HG03354 (cell line): ENCODE results near the gene SEC14L5.
"Not testable (repeated sequence)": the region's sequence is repeated elsewhere in the genome, so short reads cannot be mapped to it uniquely, and the experiment has no call there.

Experiments
- ATAC-seq: cut with Tn5 transposase; IDR thresholded peaks from one replicate; pipeline ENCODE4 v1.9.1; 2021; ENCODE audit warnings: mild to moderate bottlenecking; ENCODE audit not compliant: unreplicated experiment, poor library complexity, severe bottlenecking

SEC14L5 gene

GRCh38 chr16:4928227-4928626 lies 29.9 kb upstream of the SEC14L5 start:
- ATAC-seq = no peak

DNA sequence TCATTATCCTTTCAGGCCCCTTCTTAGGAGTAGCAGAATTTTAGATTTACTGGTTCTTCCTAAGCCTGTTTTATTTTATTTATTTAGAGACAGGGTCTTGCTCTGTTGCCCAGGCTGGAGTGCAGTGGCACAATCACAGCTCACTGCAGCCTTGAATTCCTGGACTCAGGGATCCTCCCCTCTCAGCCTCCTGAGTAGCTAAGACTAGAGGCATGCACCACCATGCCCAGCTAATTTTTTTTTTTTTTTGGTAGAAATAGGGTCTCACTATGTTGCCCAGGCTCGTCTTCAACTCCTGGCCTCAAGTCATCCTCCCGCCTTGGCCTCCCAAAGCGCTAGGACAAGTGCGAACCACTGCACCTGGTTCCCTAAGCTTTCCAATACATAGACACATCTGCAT lies 28.5 kb upstream of the SEC14L5 start:
- ATAC-seq = not testable (repeated sequence)

DNA sequence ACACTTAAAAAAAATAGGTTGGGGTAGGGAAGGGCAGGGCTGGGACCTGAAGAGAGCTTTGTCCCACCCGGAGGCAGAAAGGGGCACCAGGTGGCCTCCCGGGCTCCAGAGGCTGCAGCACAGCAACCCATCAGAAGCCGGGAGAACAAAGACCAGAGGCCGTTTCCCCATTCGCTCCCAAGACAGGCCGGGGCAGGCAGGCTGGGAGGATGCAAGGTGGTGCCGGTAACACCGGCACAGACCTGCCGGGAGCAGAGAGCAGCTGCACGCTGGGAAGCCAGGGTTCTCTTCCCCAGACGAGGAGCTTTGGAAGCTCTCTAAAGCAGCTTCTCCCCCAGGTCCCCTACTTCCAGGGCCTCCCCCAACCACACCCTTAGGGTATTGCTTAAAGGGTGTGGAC lies 26.7 kb upstream of the SEC14L5 start:
- no peak for ATAC-seq

- no peak for ATAC-seq
Observed at GRCh38 chr16:4933433-4933832, 24.7 kb upstream of the SEC14L5 start.

DNA sequence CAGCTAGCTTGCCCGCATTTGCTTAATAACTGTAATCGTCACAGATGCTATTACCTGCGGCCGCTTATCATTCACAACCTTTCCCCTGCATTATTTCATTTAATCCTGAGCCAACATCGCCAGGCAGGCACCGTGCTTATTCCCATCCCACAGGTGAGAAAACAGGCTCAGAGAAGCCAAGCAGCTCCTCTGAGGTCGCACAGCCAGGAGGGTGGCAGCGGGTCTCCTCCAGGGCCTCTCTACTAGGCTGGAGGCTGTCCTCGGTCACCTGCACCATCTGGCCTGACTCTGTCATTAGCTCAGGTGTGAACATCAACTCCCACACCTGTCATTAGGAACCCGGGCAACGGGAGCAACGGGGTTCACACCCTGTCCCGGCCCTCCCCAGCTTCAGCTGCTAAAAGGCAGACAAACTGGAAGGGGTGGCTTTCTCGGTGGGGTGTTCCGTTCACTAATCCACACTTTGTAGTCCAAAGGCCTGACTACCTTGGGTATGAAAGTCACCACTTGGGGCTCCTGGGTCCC lies 24.2 kb upstream of the SEC14L5 start:
- ATAC-seq = no peak

GRCh38 chr16:4934591-4934990 lies 23.5 kb upstream of the SEC14L5 start:
- no peak for ATAC-seq

GRCh38 chr16:4935241-4935855 lies 22.8 kb upstream of the SEC14L5 start:
- ATAC-seq = no peak

GRCh38 chr16:4936181-4936990 lies 21.7 kb upstream of the SEC14L5 start:
- no peak for ATAC-seq

- ATAC-seq = no peak
Observed at GRCh38 chr16:4936991-4937781, 20.9 kb upstream of the SEC14L5 start, which contains the start of gene PPL. PPL (minus strand) TSS chr16:4937148; CDS start chr16:4937045, 103 bp downstream.

DNA sequence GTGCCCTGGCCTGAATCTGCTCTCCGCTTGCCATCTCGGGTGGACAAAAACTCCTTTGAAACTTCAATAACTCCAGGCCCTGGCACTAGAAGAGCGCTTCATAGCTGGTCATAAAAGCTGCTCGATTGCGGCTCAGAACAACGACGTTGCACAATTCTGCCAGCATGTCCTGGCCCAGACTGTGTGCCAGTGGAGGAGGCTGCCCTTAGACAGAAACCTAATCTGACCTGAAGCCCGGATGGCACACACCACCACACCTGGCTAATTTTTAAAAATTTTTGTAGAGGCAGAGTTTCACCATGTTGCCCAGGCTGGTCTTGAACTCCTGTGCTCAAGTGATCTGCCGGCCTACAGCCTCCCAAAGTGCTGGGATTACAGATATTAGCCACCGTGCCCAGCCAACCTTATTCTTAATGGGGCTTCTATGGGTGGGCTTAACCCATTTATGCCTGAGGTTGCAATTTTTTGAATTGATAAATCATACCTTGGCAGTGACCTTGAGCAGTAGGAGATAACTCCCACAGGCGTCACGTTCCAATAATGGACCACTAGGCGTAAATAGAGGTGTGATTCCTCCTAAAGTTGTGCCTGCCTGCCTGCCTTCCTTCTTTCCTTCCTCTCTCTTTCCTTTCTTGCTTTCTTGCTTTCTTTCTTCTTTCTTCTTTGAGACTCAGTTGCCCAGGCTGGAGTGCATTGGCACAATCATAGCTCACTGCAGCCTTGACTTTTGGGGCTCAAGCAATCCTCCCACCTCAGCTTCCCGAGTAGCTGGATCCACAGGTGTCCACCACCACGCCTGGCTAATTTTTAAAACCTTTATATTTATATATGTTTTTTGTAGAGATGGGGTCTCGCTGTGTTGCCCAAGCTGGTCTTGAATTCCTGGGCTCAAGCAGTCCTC lies 20.1 kb upstream of the SEC14L5 start:
- ATAC-seq = no peak

GRCh38 chr16:4938683-4939030 lies 19.5 kb upstream of the SEC14L5 start:
- ATAC-seq = no peak

GRCh38 chr16:4940719-4941118 lies 17.4 kb upstream of the SEC14L5 start:
- no peak for ATAC-seq

DNA sequence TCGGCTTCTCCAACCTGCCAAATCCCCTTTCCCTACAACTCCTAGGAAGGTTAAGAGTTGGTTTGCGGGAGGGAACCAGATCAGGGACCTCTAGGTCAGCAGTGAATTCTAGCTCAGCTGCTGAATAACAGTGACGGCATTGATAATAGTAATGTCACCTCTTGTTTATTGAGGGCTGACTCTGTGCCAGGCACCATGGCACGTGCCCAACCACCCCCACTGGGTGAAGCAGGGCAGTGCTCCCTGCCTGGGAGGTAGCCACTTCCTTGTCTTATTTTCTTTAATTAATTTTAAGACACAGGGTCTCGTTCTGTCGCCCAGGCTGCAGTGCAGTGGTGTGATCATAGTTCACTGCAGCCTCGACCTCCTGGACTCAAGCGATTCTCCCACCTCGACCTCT lies 15.6 kb upstream of the SEC14L5 start:
- no peak for ATAC-seq

- no peak for ATAC-seq
Observed at GRCh38 chr16:4944333-4945281, 13.5 kb upstream of the SEC14L5 start.

DNA sequence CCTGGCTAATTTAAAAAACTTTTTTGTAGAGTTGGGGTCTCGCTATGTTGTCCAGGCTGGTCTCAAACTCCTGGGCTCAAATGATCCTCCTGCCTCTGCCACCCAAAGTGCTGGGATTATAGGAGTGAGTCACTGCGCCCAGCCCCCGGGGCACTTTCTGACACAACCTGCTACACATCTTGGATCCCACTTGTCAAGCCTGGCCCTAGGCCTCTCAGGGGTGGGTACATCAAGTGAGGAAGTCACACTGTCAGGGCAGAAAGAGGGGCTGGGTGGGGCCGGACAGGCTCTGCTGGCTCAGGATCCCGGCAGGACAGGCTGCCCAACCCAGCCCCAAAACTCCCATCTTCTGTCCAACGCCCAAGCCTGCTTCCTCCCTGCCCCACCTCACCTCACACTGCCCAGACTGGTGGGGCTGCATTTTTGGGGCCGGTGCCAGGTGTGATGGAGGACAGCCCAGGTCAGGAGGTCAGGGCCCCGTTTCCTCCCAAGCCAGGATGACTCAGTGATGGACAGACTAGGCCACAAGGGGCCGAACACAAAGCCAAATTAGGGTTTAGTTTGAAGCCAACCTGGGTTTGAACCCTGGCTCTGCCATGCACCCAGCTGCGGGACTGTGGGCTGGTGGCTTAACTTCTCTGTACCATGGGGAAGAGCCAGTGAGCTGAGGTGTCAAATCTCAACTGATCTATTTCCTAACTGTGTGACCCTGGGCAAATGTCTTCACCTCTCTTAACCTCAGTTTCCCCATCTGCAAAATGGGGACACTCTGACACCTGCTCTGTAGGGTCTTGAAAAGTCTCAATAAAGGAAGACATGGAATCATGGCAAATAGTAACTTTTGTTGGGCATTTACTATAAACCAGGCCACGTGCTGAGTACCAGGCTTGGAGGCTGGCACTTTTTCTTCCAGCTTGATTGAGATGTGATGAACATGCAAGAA lies 12.3 kb upstream of the SEC14L5 start:
- no peak for ATAC-seq

- ATAC-seq = no peak
Observed at GRCh38 chr16:4946917-4947316, 11.2 kb upstream of the SEC14L5 start.

DNA sequence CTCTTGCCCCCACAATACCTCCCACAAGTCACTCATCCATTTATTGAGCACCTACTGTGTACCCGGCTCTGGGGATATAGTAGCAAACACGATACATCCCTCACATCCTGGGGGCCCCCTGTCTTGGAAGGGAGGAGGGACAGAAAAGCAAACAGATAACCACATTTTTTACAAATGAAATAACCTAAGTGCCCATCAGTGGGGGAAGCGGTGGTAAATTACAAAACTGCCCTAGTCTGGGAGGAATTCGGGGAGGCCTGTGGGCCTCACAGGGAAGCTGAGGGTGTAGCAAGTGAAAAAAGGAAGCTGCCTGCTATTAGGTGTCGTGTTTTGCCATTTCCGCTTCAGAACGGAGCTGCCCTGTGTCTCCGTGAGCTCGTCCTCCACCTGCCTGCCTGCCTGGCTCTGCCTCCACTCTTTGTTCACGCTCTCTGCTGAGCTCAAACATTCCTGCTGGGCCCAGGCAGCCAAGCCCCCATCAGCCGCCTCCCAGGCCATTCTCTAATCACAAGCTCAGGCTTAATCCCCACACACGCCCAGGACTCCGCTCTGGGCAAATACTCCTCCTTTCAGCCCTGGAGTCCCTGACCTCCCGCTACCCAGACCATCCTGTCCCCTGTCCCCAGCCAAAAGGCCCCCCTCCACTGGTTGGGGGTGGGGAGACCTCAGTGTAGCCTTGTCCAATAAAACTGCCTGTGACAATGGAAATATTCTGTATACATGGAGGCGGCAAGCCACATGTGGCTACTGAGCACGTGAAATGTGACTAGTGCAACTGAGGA lies 10.2 kb upstream of the SEC14L5 start:
- no peak for ATAC-seq
